Activated naive CD4-positive, alpha-beta T cell treated with anti-CD3 and anti-CD28 coated beads, Interleukin-2, amount 10 ng/mL, durations not matched to agents 7 days and 5 days (primary cell): ENCODE measurements around the gene SPINK4.
A peak's percentile ranks its signal among the peaks of the same experiment; 100 is the strongest.

Experiments
- CTCF ChIA-PET: fragments of 350-600 bp; sonication (Branson Sonifier 250); formaldehyde crosslinking; loops from one replicate; lab custom pipeline; 2021; ENCODE audit warnings: antibody characterized with exemption; lab: Charles Lee
- DNase-seq: peaks from one replicate; pipeline ENCODE4 v3.0.0-alpha.2; 2020
- H3K27ac Mint-ChIP-seq: one replicate; pipeline ENCODE4 v1.8.0; 2021; ENCODE audit warnings: mild to moderate bottlenecking, moderate library complexity, mixed read lengths
- H3K27me3 Mint-ChIP-seq: one replicate; pipeline ENCODE4 v1.8.0; 2021; ENCODE audit warnings: mild to moderate bottlenecking, mixed read lengths
- H3K36me3 Mint-ChIP-seq: one replicate; pipeline ENCODE4 v1.8.0; 2021; ENCODE audit warnings: mixed read lengths
- H3K4me1 Mint-ChIP-seq: one replicate; pipeline ENCODE4 v1.8.0; 2021; ENCODE audit warnings: mixed read lengths
- H3K4me3 Mint-ChIP-seq: one replicate; pipeline ENCODE4 v1.8.0; 2021; ENCODE audit warnings: mild to moderate bottlenecking, moderate library complexity, mixed read lengths
- H3K9me3 Mint-ChIP-seq: one replicate; pipeline ENCODE4 v1.8.0; 2021; ENCODE audit warnings: mixed read lengths

The SPINK4 gene

GRCh38 chr9:33234511-33235467 is 5.2 kb upstream of the SPINK4 start:
- H3K36me3 Mint-ChIP-seq = no peaks in the 10 kb centered on the region
- DNase-seq = no peak
- H3K27ac Mint-ChIP-seq = no peak overlapping the region
- no peak overlapping the region for H3K4me3 Mint-ChIP-seq
- H3K4me1 Mint-ChIP-seq = peaks cover under 1% of the 10 kb centered on the region
- peaks cover 49% of the 10 kb centered on the region for H3K27me3 Mint-ChIP-seq
- CTCF ChIA-PET = interaction anchor here (0.9 to 3.5 kb wide), 2 partner anchors 8 kb away, joined by 3 to 16 read pairs; no protein-coding TSS in a partner anchor
- no peaks in the 10 kb centered on the region for H3K9me3 Mint-ChIP-seq

GRCh38 chr9:33236571-33236970 is 3.4 kb upstream of the SPINK4 start:
- no peak overlapping the region for H3K4me3 Mint-ChIP-seq
- no peak for DNase-seq
- no peak overlapping the region for H3K27ac Mint-ChIP-seq
- CTCF ChIA-PET = interaction anchor here (3.5 kb wide), 1 partner anchor 10 kb away, joined by 16 read pairs; no protein-coding TSS in a partner anchor
- no peaks in the 10 kb centered on the region for H3K36me3 Mint-ChIP-seq
- peaks cover 2% of the 10 kb centered on the region for H3K4me1 Mint-ChIP-seq
- peaks cover 49% of the 10 kb centered on the region for H3K27me3 Mint-ChIP-seq
- no peaks in the 10 kb centered on the region for H3K9me3 Mint-ChIP-seq

- Mint-ChIP-seq H3K36me3 (no peaks in the 10 kb centered on the region), H3K27me3 (peaks cover 26% of the 10 kb centered on the region), H3K4me1 (peaks cover 2% of the 10 kb centered on the region), H3K4me3 (no peak overlapping the region), H3K27ac (no peak overlapping the region), H3K9me3 (no peaks in the 10 kb centered on the region)
- CTCF ChIA-PET = no interaction called here
- DNase-seq = no peak
Observed at GRCh38 chr9:33241298-33241697, 1.3 kb downstream of the SPINK4 start.

DNA sequence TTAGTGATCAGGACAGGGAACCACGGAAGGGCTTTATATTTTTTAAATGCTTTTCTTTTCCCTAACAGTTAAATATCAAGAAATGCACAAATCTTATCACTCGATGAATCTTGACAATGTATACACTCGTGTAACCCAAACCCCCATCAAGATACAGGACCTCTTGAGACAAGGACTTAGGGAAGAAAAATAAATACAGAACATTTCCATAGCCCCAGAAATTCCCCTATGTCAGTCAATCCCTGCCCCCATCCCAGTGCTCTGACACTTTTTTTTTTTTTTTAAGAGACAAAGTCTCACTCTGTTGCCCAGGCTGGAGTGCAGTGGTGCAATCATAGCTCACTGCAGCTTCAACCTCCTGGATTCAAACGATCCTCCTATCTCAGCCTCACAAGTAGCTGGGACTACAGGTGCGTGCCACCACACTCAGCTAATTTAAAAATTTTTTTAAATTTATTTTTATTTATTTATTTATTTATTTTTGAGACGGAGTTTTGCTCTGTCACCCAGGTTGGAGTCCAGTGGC is 2.7 kb downstream of the SPINK4 start:
- H3K27me3 Mint-ChIP-seq = peaks cover 17% of the 10 kb centered on the region
- no peak overlapping the region for H3K4me3 Mint-ChIP-seq
- DNase-seq = no peak
- no peaks in the 10 kb centered on the region for H3K9me3 Mint-ChIP-seq
- no peak overlapping the region for H3K27ac Mint-ChIP-seq
- CTCF ChIA-PET = interaction anchor here (0.9 to 1.1 kb wide), 3 partner anchors 9 to 17 kb away, joined by 3 to 5 read pairs (median 3); no protein-coding TSS in a partner anchor
- peaks cover 4% of the 10 kb centered on the region for H3K36me3 Mint-ChIP-seq
- peaks cover 2% of the 10 kb centered on the region for H3K4me1 Mint-ChIP-seq

DNA sequence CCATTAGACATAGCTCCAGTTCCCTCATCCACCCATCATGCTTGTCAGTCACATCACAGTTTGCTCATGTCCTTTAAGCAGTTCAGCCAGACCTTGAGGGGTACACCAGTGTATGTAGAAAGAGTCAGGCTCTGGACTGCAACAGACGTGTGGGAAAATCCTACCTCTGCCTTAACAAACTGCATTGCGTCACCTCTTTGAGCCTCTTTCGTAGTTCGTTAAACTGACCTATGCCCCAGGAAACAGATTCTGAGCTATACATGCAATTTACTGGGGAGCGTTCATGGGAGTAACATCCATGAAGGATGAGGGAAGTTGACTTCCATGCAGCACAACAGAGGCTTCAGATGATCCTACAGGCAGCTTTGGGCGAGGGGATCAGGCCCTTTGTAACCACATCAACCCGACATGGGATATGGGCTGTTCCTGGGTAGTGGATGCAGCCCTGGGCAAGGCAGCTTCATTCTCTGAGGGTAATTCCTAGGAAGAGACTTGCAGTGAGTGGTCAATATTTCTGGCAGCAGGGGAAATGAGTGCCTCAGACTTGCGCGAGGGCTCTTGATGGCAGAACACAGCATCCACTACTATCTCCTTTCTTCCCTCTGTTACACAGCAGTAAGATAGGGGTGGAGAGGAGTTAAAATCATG is 4.3 kb downstream of the SPINK4 start:
- Mint-ChIP-seq H3K4me1 (peaks cover 2% of the 10 kb centered on the region), H3K27ac (no peak overlapping the region), H3K4me3 (no peak overlapping the region), H3K9me3 (no peaks in the 10 kb centered on the region), H3K36me3 (peaks cover 5% of the 10 kb centered on the region), H3K27me3 (peaks cover 17% of the 10 kb centered on the region)
- CTCF ChIA-PET = no interaction called here
- DNase-seq = no peak

DNA sequence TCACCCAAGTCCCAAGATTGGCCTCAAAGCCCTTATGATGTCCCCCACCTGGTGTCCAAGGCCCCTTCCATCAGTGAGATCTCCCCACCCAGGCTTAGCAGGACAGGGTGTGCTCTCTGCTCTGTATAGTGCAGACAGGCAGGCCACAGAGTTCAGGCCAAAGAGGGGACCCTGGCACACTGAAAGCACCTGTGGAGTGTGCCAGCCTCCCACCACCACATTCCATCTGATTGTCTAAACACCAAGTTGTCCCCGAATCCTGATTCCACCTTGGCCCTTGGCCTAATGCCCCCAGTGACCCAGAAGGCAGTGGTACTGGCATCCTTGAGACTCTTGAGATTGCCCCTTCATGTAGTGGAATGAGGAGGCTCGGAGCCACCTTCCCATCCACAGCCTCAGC is 5.4 kb downstream of the SPINK4 start:
- peaks cover 2% of the 10 kb centered on the region for H3K4me1 Mint-ChIP-seq
- no peak for DNase-seq
- H3K9me3 Mint-ChIP-seq = no peaks in the 10 kb centered on the region
- peaks cover 7% of the 10 kb centered on the region for H3K36me3 Mint-ChIP-seq
- peaks cover 8% of the 10 kb centered on the region for H3K27me3 Mint-ChIP-seq
- H3K27ac Mint-ChIP-seq = no peak overlapping the region
- CTCF ChIA-PET = no interaction called here
- H3K4me3 Mint-ChIP-seq = no peak overlapping the region

GRCh38 chr9:33246269-33246860 is 6.4 kb downstream of the SPINK4 start:
- Mint-ChIP-seq H3K27me3 (peaks cover 8% of the 10 kb centered on the region), H3K36me3 (peaks cover 9% of the 10 kb centered on the region), H3K4me1 (peaks cover 2% of the 10 kb centered on the region), H3K27ac (no peak overlapping the region), H3K4me3 (no peak overlapping the region), H3K9me3 (no peaks in the 10 kb centered on the region)
- DNase-seq = no peak
- CTCF ChIA-PET = no interaction called here

- Mint-ChIP-seq H3K9me3 (no peaks in the 10 kb centered on the region), H3K27ac (no peak overlapping the region), H3K36me3 (peaks cover 17% of the 10 kb centered on the region), H3K4me3 (no peak overlapping the region), H3K27me3 (no peaks in the 10 kb centered on the region), H3K4me1 (peaks cover 2% of the 10 kb centered on the region)
- CTCF ChIA-PET = interaction anchor here (0.5 kb wide), 1 partner anchor 59 kb away, joined by 3 read pairs; no protein-coding TSS in a partner anchor
- DNase-seq = no peak
Observed at GRCh38 chr9:33248606-33249005, 8.6 kb downstream of the SPINK4 start.

DNA sequence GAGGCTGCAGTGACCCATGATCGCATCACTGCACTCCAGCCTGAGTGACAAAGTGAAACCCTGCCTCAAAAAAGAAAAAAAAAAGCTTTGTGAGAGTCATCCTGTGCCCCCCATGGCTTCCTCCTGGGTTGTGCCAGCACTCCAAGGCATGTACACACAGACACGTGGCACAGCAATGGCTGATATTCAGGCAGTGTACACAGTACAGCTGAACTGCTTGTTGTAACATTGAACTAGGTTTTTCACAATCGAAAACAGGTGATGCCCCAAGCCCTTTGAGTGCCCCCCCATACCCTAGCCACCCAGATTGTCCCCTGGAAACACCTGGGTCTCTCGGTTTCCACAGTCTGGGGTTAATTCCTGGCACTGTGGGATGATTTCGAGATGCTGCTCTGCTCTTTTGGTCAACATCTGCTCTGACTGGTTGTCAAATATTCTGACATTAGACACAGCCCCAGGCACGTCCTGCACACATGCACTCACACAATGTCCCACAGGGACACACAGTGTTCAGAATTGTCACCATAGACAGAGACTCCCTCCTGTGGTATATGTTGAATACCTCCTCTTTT is 9.2 kb downstream of the SPINK4 start:
- H3K4me1 Mint-ChIP-seq = peaks cover 2% of the 10 kb centered on the region
- H3K36me3 Mint-ChIP-seq = peaks cover 18% of the 10 kb centered on the region
- CTCF ChIA-PET = no interaction called here
- H3K27me3 Mint-ChIP-seq = no peaks in the 10 kb centered on the region
- no peak for DNase-seq
- H3K9me3 Mint-ChIP-seq = no peaks in the 10 kb centered on the region
- peak overlapping the region; percentile 34 for H3K27ac Mint-ChIP-seq
- no peak overlapping the region for H3K4me3 Mint-ChIP-seq

- H3K9me3 Mint-ChIP-seq = no peaks in the 10 kb centered on the region
- H3K27me3 Mint-ChIP-seq = no peaks in the 10 kb centered on the region
- no peak for DNase-seq
- H3K4me1 Mint-ChIP-seq = peaks cover 2% of the 10 kb centered on the region
- CTCF ChIA-PET = no interaction called here
- peaks cover 26% of the 10 kb centered on the region for H3K36me3 Mint-ChIP-seq
- H3K27ac Mint-ChIP-seq = no peak overlapping the region
- no peak overlapping the region for H3K4me3 Mint-ChIP-seq
Observed at GRCh38 chr9:33249983-33250382, 10.0 kb downstream of the SPINK4 start.

- Mint-ChIP-seq H3K4me1 (peaks cover 2% of the 10 kb centered on the region), H3K9me3 (no peaks in the 10 kb centered on the region), H3K36me3 (peaks cover 27% of the 10 kb centered on the region), H3K27ac (peak overlapping the region; percentile 11), H3K4me3 (no peak overlapping the region), H3K27me3 (no peaks in the 10 kb centered on the region)
- no peak for DNase-seq
- CTCF ChIA-PET = no interaction called here
Observed at GRCh38 chr9:33250458-33250995, 10.6 kb downstream of the SPINK4 start.

DNA sequence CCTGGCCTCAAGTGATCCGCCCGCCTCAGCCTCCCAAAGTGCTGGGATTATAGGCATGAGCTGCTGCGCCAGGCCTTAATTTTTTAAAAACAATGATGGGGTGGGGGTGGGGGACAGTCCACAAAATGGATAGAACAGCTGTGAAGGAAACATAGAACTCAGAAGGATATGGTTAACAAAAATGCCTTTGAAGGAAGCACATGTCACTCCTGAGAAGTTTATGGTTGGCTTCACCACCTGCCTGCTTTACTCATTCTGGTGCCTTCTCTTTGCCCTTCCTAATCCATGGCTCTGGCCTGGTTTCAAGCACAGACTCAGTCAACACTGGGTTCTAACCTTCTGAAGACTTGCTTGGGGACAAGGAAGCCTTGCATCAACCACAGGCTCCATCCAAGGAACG is 14.2 kb downstream of the SPINK4 start:
- Mint-ChIP-seq H3K4me1 (peaks cover 2% of the 10 kb centered on the region), H3K4me3 (no peak overlapping the region), H3K27me3 (no peaks in the 10 kb centered on the region), H3K9me3 (no peaks in the 10 kb centered on the region), H3K36me3 (peaks cover 49% of the 10 kb centered on the region), H3K27ac (no peak overlapping the region)
- CTCF ChIA-PET = interaction anchor here (1.0 kb wide), 1 partner anchor 84 kb away, joined by 3 read pairs; no protein-coding TSS in a partner anchor
- DNase-seq = no peak

- H3K27me3 Mint-ChIP-seq = no peaks in the 10 kb centered on the region
- no peak overlapping the region for H3K27ac Mint-ChIP-seq
- no peak for DNase-seq
- CTCF ChIA-PET = interaction anchor here (1.0 kb wide), 1 partner anchor 85 kb away, joined by 3 read pairs; no protein-coding TSS in a partner anchor
- peaks cover 54% of the 10 kb centered on the region for H3K36me3 Mint-ChIP-seq
- H3K4me3 Mint-ChIP-seq = no peak overlapping the region
- no peaks in the 10 kb centered on the region for H3K9me3 Mint-ChIP-seq
- peaks cover 2% of the 10 kb centered on the region for H3K4me1 Mint-ChIP-seq
Observed at GRCh38 chr9:33255014-33255413, 15.0 kb downstream of the SPINK4 start.
